ENCODE measurements around the gene DUS2. TPM values are rescaled to one million over a fixed set of nuclear protein-coding genes. Genes with fewer than 3 reads are reported as not detected.
"Not testable (repeated sequence)": the region's sequence is repeated elsewhere in the genome, so short reads cannot be mapped to it uniquely, and the experiment has no call there.

DUS2 gene
- polyA plus RNA-seq, 1 donor = 15.7 TPM

GRCh38 chr16:68091380-68092261 is 68.5 kb downstream of the DUS2 start:
- no peak for DNase-seq

GRCh38 chr16:68092275-68092674 is 69.2 kb downstream of the DUS2 start:
- not testable (repeated sequence) for DNase-seq

GRCh38 chr16:68093816-68094613 is 70.9 kb downstream of the DUS2 start:
- DNase-seq = no peak

GRCh38 chr16:68094614-68094934 is 71.5 kb downstream of the DUS2 start:
- DNase-seq = no peak

- DNase-seq = no peak
Observed at GRCh38 chr16:68096491-68096890, 73.4 kb downstream of the DUS2 start.

- no peak for DNase-seq
Observed at GRCh38 chr16:68097088-68097487, 74.0 kb downstream of the DUS2 start.

GRCh38 chr16:68097895-68098294 is 74.8 kb downstream of the DUS2 start:
- no peak for DNase-seq

- no peak for DNase-seq
Observed at GRCh38 chr16:68100488-68100887, 77.4 kb downstream of the DUS2 start.

GRCh38 chr16:68105611-68106010 is 82.5 kb downstream of the DUS2 start:
- no peak for DNase-seq

- not testable (repeated sequence) for DNase-seq
Observed at GRCh38 chr16:68107230-68107928, 84.3 kb downstream of the DUS2 start.

GRCh38 chr16:68109156-68109555 is 86.1 kb downstream of the DUS2 start:
- DNase-seq = not testable (repeated sequence)

- DNase-seq = not testable (repeated sequence)
Observed at GRCh38 chr16:68110611-68111010, 87.5 kb downstream of the DUS2 start.

- no peak for DNase-seq
Observed at GRCh38 chr16:68111379-68111778, 88.3 kb downstream of the DUS2 start.

GRCh38 chr16:68113059-68113761 is 90.1 kb downstream of the DUS2 start:
- no peak for DNase-seq

GRCh38 chr16:68113765-68114240 is 90.7 kb downstream of the DUS2 start:
- DNase-seq = no peak

- DNase-seq = not testable (repeated sequence)
Observed at GRCh38 chr16:68114939-68115338, 91.9 kb downstream of the DUS2 start.

- DNase-seq = no peak
Observed at GRCh38 chr16:68115851-68116250, 92.8 kb downstream of the DUS2 start.

- DNase-seq = no peak
Observed at GRCh38 chr16:68116256-68116867, 93.3 kb downstream of the DUS2 start.

- no peak for DNase-seq
Observed at GRCh38 chr16:68117884-68118283, 94.8 kb downstream of the DUS2 start.

- DNase-seq = not testable (repeated sequence)
Observed at GRCh38 chr16:68118954-68119353, 95.9 kb downstream of the DUS2 start.

GRCh38 chr16:68120496-68120895 is 97.4 kb downstream of the DUS2 start:
- DNase-seq = not testable (repeated sequence)

All from left kidney (tissue), 2 donors.